Lung (tissue), 12 donors: ENCODE measurements around the gene SUSD4. TPM values are rescaled to one million over a fixed set of nuclear protein-coding genes. Genes with fewer than 3 reads are reported as not detected.
A peak's percentile ranks its signal among the peaks of the same experiment; 100 is the strongest.

Source experiments
- ATAC-seq: fragments of 200-7000 bp; cut with Tn5 transposase; one replicate; pipeline ENCODE4 v1.9.1; 2020; ENCODE audit warnings: moderate number of reproducible peaks; ENCODE audit not compliant: insufficient read depth, low FRiP score
- DNase-seq, 3 donors: peaks; one replicate each; pipeline ENCODE4 v3.0.0-alpha.2; 2013 to 2017
- H3K27ac ChIP-seq, 2 donors: one replicate each; pipeline ENCODE4 v1.5.1; 2013; ENCODE audit warnings: mild to moderate bottlenecking in 2 of 2, moderate library complexity in 2 of 2, control low read depth in 1 of 2, inconsistent platforms in 1 of 2, low read depth in 1 of 2, low read length in 1 of 2
- H3K27me3 ChIP-seq, 3 donors: one replicate each; pipeline ENCODE4 v1.5.1; 2013; ENCODE audit warnings: low read length in 2 of 3; ENCODE audit not compliant: control insufficient read depth in 3 of 3, insufficient read depth in 3 of 3
- H3K36me3 ChIP-seq, 4 donors: one replicate each; pipeline ENCODE4 v1.5.1; 2013; ENCODE audit warnings: low read length in 4 of 4, mild to moderate bottlenecking in 1 of 4, moderate library complexity in 1 of 4; ENCODE audit not compliant: control insufficient read depth in 4 of 4, insufficient read depth in 4 of 4
- H3K4me1 ChIP-seq, 5 donors: one replicate each; pipeline ENCODE4 v1.5.1; 2013; ENCODE audit warnings: low read length in 5 of 5, mild to moderate bottlenecking in 2 of 5, moderate library complexity in 1 of 5; ENCODE audit not compliant: control insufficient read depth in 5 of 5, insufficient read depth in 5 of 5
- H3K4me3 ChIP-seq: one replicate; pipeline ENCODE4 v1.5.1; 2013; ENCODE audit warnings: mild to moderate bottlenecking, control low read depth, moderate library complexity
- H3K9ac ChIP-seq, 2 donors: one replicate each; pipeline ENCODE4 v1.5.1; 2013; ENCODE audit warnings: low read length in 2 of 2, control low read depth in 1 of 2; ENCODE audit not compliant: insufficient read depth in 1 of 2
- H3K9me3 ChIP-seq, 4 donors: one replicate each; pipeline ENCODE4 v1.5.1; 2013; ENCODE audit warnings: low read length in 3 of 4, mild to moderate bottlenecking in 1 of 4, moderate library complexity in 1 of 4; ENCODE audit not compliant: control insufficient read depth in 4 of 4, insufficient read depth in 3 of 4
- WGBS, 2 donors: extraction: QIAGEN DNeasy Blood & Tissue Kit; methylation state at CpG; one replicate each; pipeline ENCODE4 v1.1.7; 2013; 5-methylcytosine and 5-hydroxymethylcytosine counted together
- polyA plus RNA-seq, 2 donors: library from polyadenylated mRNA; stranded (reverse); fragments of 200-250 nt; gene quantifications; one replicate each; pipeline ENCODE4 v1.2.1, GENCODE V29; 2013
- total RNA-seq, 2 donors: library from RNA; depleted of rRNA in 1 of 2; stranded (reverse); fragments of >200 nt in 1 of 2; gene quantifications; one replicate each; pipeline ENCODE4 v1.2.1, GENCODE V29; 2014 to 2021
- TF ChIP-seq, protein P1 (sequence below): IDR thresholded peaks from 2 replicates; pipeline ENCODE4 v1.5.1; 2012; ENCODE audit warnings: mild to moderate bottlenecking; ENCODE audit errors: control extremely low read depth, extremely low read depth
- donor health status: control.
- donor health status: control.
- donor health status: Bipolar disorder and iron deficiency.
- donor health status: healthy.
- donor health status: DM: yes; HTN: yes; CAD: no.

Gene SUSD4
- total and polyA plus RNA-seq, 4 donors: 2.8 to 17.0 (median 4.9) TPM

DNA sequence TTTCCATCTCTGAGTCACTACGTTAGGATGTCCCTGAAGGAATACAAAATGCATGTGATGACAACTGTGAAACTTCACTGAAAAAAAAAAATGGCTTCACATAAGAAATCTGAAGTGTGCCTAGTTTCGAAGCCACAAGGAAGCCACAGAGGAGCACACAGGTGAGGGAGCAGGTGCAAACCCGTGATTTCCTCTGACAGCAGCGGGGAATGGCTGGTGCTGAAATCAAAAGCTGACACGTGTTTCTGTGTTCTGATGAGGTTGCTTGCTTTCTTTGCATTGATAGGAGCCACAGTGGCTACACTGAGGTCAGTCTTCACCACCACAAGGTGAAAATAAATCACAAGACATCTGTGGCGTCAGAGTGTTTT, 115.2 kb downstream of the SUSD4 start:
- DNase-seq: no peak
- WGBS, 2 donors: 80 to 82% methylated on average over 6 of the region's 6 CpGs
- H3K36me3 ChIP-seq: no peaks in the 10 kb centered on the region
- ATAC-seq: no peak
- H3K27ac ChIP-seq: no peak overlapping the region
- H3K27me3 ChIP-seq: no peaks in the 10 kb centered on the region
- no peaks in the 10 kb centered on the region for H3K9me3 ChIP-seq
- H3K4me1 ChIP-seq: peaks cover 0 to 5% (median 0%) of the 10 kb centered on the region in 5 donors
- TF ChIP-seq, protein P1, sequence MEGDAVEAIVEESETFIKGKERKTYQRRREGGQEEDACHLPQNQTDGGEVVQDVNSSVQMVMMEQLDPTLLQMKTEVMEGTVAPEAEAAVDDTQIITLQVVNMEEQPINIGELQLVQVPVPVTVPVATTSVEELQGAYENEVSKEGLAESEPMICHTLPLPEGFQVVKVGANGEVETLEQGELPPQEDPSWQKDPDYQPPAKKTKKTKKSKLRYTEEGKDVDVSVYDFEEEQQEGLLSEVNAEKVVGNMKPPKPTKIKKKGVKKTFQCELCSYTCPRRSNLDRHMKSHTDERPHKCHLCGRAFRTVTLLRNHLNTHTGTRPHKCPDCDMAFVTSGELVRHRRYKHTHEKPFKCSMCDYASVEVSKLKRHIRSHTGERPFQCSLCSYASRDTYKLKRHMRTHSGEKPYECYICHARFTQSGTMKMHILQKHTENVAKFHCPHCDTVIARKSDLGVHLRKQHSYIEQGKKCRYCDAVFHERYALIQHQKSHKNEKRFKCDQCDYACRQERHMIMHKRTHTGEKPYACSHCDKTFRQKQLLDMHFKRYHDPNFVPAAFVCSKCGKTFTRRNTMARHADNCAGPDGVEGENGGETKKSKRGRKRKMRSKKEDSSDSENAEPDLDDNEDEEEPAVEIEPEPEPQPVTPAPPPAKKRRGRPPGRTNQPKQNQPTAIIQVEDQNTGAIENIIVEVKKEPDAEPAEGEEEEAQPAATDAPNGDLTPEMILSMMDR: no peak
- H3K4me3 ChIP-seq: no peak overlapping the region
- H3K9ac ChIP-seq: no peak overlapping the region

DNA sequence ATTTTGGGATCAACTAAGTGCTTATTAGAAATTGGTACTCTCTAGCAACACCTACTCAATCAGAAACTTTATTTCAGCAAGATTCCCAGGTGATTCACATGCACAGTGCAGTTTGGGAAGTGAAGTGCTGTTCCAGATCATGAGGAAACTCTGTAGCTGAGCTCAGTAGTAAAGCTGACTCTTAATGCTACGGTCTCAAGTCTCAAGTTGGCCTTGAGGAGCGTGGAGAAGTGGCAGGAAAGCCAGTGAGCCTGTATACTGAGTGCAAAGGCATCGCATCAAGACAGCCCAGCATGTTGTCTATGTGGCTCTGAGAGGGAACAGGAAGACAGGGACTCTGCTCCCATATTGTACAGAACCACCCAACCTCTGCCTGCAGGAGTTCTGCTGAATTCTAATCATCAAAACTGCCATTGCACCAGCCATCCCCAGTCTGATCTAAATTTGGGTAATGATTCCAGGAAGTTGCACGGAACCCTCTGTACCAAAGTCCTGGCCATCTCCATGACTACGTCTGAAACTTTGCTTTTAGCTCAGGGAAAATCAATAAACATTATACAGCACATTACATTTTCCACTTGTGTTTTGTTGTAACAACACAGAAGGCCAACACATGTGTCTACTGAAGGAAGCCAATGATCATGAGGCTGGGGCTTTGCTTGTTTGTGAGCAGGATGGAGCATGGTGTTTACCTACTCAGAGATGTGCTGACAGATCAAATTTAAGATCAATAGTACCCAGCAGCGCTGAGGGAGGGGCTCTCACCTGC, 115.8 kb downstream of the SUSD4 start:
- no peak for DNase-seq
- no peak overlapping the region for H3K4me3 ChIP-seq
- no peaks in the 10 kb centered on the region for H3K9me3 ChIP-seq
- no peak overlapping the region for H3K27ac ChIP-seq
- H3K9ac ChIP-seq: no peak overlapping the region
- ATAC-seq: no peak
- no peaks in the 10 kb centered on the region for H3K27me3 ChIP-seq
- 71 to 77% methylated on average over 6 of the region's 6 CpGs for WGBS, 2 donors
- TF ChIP-seq, protein P1: no peak
- H3K4me1 ChIP-seq: peaks cover 0 to 5% (median 0%) of the 10 kb centered on the region in 5 donors
- no peaks in the 10 kb centered on the region for H3K36me3 ChIP-seq

DNA sequence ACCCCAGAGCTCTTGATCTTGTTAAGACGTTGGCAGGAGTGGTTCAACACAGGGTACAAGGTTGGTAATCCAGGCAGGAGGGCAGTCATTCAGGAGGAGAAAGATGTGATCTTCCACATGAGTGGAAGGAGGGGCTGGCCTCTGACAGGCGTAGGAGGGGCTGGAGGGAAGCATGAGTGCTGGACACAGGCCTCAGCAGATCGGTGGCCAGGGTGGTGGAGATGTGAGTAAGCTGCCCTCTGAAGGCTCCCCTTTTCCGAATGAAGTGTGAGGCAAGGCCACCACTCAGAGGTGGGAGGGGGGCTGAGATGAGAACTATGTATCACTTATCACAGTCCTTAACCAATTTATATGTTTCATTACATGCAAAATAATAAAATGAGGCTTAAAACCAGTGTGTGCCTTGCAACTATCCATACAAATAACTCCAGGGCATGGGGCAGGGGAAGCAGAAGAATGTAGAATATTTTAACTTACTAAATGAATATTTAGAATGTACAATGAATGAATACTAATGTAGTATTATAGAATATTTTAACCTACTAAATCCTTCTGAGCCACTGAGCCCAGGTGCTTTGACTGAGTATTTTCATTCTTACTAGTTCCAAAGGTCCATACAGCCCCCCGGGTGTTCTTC, 117.4 kb downstream of the SUSD4 start:
- Histone ChIP-seq H3K27ac (no peak overlapping the region), H3K9me3 (no peaks in the 10 kb centered on the region), H3K4me3 (no peak overlapping the region), H3K27me3 (no peaks in the 10 kb centered on the region), H3K9ac (no peak overlapping the region), H3K4me1 (peaks cover 0 to 5% (median 0%) of the 10 kb centered on the region in 5 donors), H3K36me3 (no peaks in the 10 kb centered on the region)
- TF ChIP-seq, protein P1: no peak
- DNase-seq: peak; percentile 37 to 79 (median 52)
- ATAC-seq: no peak
- 69 to 72% methylated on average over 5 of the region's 5 CpGs for WGBS, 2 donors
